NCI-H1048 (cell line): ENCODE measurements around the gene ABLIM3.
"Not testable (repeated sequence)": the region's sequence is repeated elsewhere in the genome, so short reads cannot be mapped to it uniquely, and the experiment has no call there.

ENCODE experiments used
- DNase-seq: peaks from one replicate; lab custom pipeline; 2025; lab: John Stamatoyannopoulos, UW

ABLIM3 gene

DNA sequence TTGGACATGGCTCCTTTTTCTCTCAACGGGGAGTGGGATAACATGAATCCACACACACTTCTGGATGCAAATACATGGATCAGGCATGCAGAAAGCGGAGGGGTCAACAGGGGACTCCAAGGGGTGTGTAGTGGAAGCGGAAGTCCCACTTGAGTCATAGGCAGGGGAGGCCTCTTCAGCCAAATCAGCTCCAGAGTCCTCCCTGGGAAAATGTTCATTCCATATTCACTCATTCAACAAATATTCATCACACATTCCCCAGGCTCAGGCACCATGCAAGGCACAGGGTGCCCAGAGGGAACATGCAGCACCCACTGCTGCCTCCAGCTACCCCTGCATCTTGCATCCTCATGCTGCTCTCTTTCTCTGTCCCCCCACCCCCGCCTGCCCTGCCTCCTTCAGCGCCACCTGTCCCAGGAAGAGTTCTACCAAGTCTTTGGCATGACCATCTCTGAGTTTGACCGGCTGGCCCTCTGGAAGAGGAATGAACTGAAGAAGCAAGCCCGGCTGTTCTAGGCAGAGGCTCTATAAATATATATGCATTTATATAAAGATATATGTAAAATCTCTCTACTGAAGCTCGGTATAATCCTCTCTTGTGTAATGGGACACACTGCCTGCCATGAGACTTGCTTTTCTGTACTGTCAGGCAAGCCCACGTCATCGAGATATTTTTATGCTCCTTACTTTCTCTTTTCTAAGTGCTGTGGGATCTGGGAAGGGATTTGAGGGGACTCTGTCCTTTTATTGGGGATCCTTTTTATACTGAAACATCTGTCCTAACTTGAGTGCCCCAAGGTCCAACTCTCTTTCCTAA, 116.8 kb downstream of the ABLIM3 start:
- no peak for DNase-seq

GRCh38 chr5:149260761-149261160, 119.5 kb downstream of the ABLIM3 start:
- DNase-seq, result no peak

GRCh38 chr5:149261246-149261645, 120.0 kb downstream of the ABLIM3 start:
- DNase-seq, result no peak

- DNase-seq, result no peak
These were observed 121.0 kb downstream of the ABLIM3 start for GRCh38 chr5:149262315-149262714.

DNA sequence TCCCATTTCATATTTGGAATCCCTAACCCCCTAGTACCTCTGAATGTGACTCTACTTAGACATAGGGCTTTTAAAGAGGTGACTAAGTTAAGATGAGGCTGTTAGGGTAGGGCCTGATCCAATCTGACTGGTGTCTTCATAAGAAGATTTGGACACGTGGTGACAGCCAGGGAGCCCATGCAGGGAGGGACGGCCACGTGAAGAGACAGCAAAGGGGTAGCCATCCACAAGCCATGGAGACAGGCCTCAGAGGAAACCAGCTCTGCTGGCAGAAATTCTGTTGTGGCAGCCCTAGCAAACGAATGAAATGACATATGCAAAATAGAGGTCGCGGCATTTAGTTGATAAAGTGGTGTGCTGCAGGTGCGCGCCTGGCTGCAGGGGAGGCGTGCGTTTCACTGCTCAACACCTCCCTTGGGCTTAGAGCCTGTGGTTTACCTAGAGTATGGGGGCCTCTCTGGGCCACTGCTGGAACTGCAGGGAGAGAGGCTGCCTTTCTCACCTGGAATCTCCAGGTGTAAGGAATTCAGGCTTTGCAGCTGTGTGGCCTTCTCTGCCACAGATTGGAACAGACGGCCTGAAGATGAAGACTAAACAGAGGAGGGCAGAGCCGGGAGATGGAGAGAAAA, 123.3 kb downstream of the ABLIM3 start:
- no peak for DNase-seq

GRCh38 chr5:149265068-149265465, 123.8 kb downstream of the ABLIM3 start:
- no peak for DNase-seq

- no peak for DNase-seq
These were observed 124.3 kb downstream of the ABLIM3 start for GRCh38 chr5:149265597-149265996.

DNA sequence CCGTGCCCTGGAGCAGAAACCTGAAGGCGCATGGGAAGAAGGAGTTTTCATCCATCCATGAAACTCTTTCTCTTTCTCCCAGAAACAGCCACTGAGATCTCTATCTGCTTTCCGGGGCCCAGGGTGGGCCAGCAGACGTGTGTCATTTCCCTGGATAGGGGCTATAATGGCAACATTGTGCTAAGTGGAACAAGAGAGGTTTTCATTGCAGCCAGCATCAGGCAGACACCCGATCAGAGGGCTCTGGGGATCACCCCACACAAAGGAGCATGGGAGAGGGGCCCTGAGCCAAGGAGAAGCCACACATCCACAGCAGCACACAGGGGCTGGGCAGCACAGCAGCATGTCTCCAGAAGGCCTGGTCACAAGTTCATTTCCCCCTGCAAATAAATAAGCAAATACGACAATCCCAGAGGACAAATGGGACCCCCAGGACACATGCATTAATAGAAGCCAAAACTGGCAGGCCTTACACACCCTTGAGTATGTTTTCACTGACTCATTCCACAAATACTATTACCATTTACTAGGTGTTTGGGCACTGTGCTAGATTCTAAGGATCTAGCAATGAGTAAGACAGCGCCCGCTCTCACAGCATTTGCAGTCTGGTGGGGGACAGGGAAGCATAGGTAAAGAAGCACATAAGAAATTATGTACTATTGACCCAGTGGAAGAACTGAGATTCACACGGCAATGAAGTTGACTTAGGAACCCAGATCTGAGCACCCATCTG, 126.1 kb downstream of the ABLIM3 start:
- DNase-seq, result no peak

DNA sequence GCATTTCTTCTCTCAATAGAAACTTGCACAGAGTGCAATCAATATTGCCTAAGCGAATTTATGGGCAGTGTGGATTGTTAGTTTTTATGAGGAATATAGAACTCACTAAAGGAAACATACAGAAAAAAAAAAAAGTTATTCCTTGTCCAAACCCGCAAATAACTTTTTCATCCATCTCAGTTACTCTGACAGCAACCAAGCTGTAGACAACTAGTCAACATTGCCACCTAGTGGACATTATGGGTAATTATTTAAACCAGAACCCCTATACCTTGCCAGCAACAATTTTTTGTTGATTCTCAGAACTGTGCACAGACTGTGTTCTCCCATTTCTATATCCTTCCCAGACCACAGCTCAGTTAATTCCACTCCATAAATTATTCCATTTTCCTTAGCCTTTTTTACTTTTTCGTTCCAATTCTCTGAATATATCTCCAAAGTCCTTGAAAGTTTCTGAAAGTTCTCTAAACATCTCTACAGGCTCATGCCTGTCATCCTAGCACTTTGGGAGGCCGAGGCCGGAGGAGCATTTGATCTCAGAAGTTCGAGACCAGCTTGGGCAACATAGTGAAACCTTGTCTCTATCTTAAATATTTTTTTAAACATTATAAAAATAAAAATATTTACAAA, 127.8 kb downstream of the ABLIM3 start:
- DNase-seq, result no peak

DNA sequence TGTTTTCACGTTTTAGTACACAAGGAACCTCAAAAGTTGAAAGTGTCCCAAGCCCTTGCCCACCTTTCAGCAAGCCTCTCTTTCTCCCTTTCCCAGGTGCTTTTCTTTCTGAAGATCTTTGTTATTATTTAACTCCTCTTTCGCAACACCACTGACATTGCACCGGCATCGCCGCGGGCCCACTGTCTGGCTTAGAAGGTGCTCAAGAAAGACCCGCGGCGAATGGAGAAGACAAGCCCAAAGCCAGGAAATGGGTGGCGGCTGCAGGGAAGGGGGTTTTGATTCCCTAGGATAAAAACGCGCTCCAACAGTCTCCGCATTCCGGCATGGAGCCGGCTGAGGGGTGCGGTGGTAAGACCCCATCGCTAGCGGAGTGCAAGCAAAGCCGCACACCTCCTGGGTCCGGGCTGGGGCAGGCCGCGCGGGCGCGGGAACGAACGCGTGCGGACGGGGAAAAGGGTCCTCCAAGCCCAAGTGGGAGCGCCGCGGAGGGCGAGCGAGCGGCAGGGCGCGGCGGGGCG, 130.0 kb downstream of the ABLIM3 start:
- no peak for DNase-seq

DNA sequence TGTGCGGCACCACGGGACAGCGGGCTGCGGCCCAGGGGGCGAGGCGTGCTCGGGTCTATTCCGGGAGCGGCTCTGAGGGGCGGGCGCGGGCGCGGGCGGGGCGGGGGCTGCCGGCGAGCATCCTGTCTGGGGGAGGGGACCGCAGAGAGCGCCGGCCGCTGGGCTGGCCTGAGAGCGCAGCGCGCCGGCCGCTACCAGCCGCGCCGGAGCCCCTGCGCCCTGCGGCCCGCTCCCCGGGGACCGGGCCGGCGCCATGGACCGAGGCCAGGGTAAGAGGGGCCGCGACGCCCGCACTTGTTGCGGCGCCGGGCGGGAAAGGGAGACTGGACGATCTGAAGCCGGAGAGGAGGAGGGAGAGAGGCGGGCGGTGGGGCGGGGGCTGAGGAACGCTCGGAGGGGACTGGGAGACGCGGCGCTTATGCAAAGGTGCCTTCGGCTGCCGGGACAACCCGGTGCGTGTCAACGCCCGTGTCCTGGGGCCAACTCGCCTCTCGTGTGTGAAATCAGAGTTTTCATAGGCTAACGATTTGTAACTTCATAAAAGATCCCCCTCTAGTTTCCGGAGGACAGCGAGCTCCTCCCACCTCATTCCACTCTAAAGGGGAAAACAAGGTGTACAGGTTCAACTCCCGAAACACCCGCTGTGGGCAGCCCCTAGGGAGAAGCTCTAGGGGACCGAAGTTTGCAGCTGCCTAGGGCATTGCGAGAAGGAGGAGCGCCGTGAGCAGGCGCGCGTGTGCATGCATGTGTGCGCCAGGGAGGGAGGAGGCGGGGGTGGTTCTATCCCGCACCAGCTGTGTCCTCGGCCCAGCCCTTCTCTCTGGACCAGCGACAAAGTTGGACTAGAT, 130.6 kb downstream of the ABLIM3 start, which contains the start of gene AFAP1L1:
TSS of gene AFAP1L1 (plus strand) at position 144 of the 848 bp plus-strand sequence. CDS start at position 254, 110 bp downstream.
- DNase-seq, result no peak

- not testable (repeated sequence) for DNase-seq
These were observed 131.5 kb downstream of the ABLIM3 start for GRCh38 chr5:149272781-149273180.

GRCh38 chr5:149273237-149273636, 131.9 kb downstream of the ABLIM3 start:
- DNase-seq, result no peak

- DNase-seq, result no peak
These were observed 132.7 kb downstream of the ABLIM3 start for GRCh38 chr5:149273950-149274349.

DNA sequence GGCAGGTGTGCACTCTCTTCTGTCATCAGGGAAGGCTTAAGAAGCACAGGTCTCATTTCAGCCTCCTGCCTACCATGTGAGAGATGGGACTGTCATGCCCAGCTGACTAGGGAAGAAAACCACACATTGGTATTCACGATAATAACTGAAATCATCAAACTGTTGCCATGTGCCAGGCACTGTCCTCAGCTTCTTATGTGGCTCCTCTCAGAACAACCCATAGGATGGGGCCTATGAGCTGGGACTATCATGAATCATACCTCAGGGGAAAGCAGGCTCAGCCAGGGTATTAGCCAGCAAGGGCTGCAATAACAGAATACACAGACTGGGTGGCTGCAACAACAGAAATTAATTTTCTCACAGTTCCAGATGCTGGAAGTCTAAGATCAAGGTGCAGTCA, 133.6 kb downstream of the ABLIM3 start:
- no peak for DNase-seq

DNA sequence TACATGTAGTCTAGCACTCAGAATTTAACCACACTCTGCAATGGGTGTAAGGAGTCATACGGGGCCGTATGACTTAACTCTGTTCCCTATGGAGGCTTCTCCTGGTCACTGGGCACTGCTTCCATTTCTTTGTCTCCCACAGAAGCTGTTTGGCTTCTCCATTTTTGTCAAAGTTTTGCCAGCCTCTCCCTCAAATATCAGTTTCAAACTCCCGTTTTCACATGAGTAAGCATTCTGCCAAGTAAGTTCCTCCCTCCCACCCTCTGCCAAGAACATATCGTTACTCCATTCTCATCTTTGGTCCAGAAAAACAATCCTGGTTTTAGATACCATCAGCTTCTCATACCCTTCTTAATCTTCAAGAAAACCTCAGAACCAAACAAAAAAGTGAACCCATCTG, 136.5 kb downstream of the ABLIM3 start:
- DNase-seq, result no peak

DNA sequence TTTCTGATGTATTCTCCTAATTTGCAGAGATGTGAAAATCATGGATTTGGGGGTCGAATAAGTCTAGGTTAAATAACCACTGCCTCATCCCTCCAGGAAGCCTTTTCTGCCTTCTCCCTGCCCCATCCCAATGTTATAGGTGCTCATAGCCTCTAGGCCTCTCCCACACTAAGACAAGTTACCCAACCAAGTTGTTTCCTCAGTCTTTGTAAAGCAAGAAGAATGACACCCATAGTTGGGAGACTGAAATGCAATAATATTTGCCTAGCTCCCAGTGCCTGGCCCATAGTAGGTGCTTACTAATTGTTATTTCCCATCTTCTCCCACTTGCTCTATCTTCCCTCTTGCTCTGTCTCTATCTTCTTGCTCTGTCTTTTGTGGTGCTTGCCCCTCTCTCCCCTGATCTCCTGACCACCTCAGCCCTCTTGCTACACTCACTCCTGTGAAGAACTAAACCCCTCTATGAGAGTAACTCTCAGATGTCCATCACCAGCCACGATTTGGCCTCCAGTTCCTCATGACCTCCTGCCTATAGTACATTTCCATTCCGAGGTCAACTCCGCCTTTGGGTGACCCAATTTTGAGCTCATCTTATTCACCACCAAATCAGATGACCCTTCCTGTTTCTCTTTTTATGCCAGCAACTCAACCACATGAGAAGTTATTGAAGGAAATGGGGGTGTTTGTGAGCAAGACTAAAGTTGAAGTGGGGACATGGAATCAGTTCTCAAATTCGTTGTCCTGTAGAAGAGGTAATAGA, 137.3 kb downstream of the ABLIM3 start:
- DNase-seq, result no peak

DNA sequence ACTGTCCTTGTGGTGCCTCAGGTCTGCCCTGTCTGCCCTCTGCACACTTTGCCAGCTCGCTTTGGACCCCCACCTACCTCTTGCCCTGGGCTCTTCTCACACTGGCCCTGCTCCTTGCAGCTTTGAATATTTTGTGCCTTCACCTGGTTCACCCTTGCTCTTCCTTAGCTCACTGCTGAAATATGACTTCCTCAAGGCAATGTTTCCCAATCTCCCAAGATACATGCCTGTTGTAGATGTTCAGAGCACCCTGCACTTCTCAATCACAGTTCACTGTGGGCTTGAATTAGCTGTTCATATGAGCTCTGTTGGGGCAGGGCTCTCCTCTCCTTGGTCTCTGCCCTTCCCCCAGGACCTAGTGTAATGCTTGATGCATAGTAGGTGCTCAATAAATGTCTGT, 138.4 kb downstream of the ABLIM3 start:
- no peak for DNase-seq

- DNase-seq, result no peak
These were observed 138.8 kb downstream of the ABLIM3 start for GRCh38 chr5:149280124-149280523.

DNA sequence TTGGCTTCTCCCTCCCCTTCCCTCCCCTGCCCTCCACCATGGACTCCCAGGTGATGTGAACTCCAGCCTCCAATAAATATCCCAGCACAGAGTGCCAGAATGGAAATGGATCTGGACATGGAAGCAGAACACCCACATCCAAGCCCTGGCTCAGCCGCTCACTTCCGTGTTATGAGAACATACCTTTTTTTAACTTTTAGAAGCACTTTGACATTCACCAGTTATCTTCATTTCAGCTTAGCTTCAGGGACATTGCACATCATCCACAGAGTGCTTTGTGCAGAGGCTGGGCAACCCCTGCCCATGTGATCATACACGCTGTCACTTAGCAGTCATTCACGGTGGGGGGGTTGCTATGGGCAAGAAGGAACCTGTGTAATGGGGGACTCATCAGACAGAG, 139.5 kb downstream of the ABLIM3 start:
- DNase-seq, result no peak
